Keratinocyte (primary cell): ENCODE data around the gene MFAP2. TPM values are rescaled to one million over a fixed set of nuclear protein-coding genes. Genes with fewer than 3 reads are reported as not detected.

ENCODE experiments used
- DNase-seq: peaks from one replicate; pipeline ENCODE4 v3.0.0-alpha.2; 2011; ENCODE audit warnings: low read depth, missing footprints, low spot score
- FAIRE-seq: peaks from 2 replicates; lab custom pipeline; 2011; peaks lifted over from hg19 to GRCh38; lab: Jason Lieb, UNC
- H2AFZ ChIP-seq: 2 replicates; pipeline ENCODE4 v1.6.0; 2012; ENCODE audit warnings: low read length, control low read depth, inconsistent platforms; ENCODE audit not compliant: control insufficient read depth
- H3K27ac ChIP-seq: 2 replicates; pipeline ENCODE4 v1.5.1; 2011; ENCODE audit warnings: low read length; ENCODE audit not compliant: control insufficient read depth, insufficient read depth
- H3K27me3 ChIP-seq: 3 replicates; pipeline ENCODE4 v1.6.0; 2011; ENCODE audit warnings: low read length; ENCODE audit not compliant: control insufficient read depth, insufficient read depth; ENCODE audit errors: extremely low read depth
- H3K36me3 ChIP-seq, 2 experiments: 2 replicates in 1 of 2; 3 replicates in 1 of 2; pipeline ENCODE4 v1.5.1; 2011; ENCODE audit warnings: low read length in 2 of 2, mild to moderate bottlenecking in 1 of 2; ENCODE audit not compliant: control insufficient read depth in 2 of 2, insufficient read depth in 2 of 2; ENCODE audit errors: extremely low read depth in 1 of 2
- H3K4me1 ChIP-seq: 3 replicates; pipeline ENCODE4 v1.5.1; 2011; ENCODE audit warnings: low read length; ENCODE audit not compliant: control insufficient read depth, insufficient read depth; ENCODE audit errors: extremely low read depth
- H3K4me2 ChIP-seq: 3 replicates; pipeline ENCODE4 v1.6.0; 2011; ENCODE audit warnings: low read depth, low read length; ENCODE audit not compliant: control insufficient read depth, insufficient read depth; ENCODE audit errors: extremely low read depth
- H3K4me3 ChIP-seq, 3 experiments: fragments of 200-600 bp in 1 of 3; sonication (generic) in 1 of 3; 2 replicates in 2 of 3; 3 replicates in 1 of 3; pipeline ENCODE4 v1.5.1; 2011 to 2016; ENCODE audit warnings: low read length in 3 of 3, mild to moderate bottlenecking in 3 of 3, control low read depth in 2 of 3, inconsistent platforms in 1 of 3, low read depth in 1 of 3, mixed read lengths in 1 of 3, mixed run types in 1 of 3, moderate library complexity in 1 of 3; ENCODE audit not compliant: control insufficient read depth in 2 of 3, insufficient read depth in 2 of 3; ENCODE audit errors: extremely low read depth in 1 of 3
- H3K79me2 ChIP-seq: 2 replicates; pipeline ENCODE4 v1.6.0; 2012; ENCODE audit warnings: low read length; ENCODE audit not compliant: control insufficient read depth, insufficient read depth
- H3K9ac ChIP-seq: 3 replicates; pipeline ENCODE4 v1.6.0; 2011; ENCODE audit warnings: low read length; ENCODE audit not compliant: control insufficient read depth, insufficient read depth; ENCODE audit errors: extremely low read depth
- H3K9me1 ChIP-seq: 3 replicates; pipeline ENCODE4 v1.6.0; 2011; ENCODE audit warnings: low read length; ENCODE audit not compliant: control insufficient read depth, insufficient read depth; ENCODE audit errors: extremely low read depth
- H3K9me3 ChIP-seq: 2 replicates; pipeline ENCODE4 v1.5.1; 2012; ENCODE audit warnings: low read depth, low read length; ENCODE audit not compliant: control insufficient read depth
- H4K20me1 ChIP-seq: 3 replicates; pipeline ENCODE4 v1.6.0; 2011; ENCODE audit warnings: low read length; ENCODE audit not compliant: control insufficient read depth, insufficient read depth; ENCODE audit errors: extremely low read depth
- EZH2 ChIP-seq: IDR thresholded peaks from one replicate; pipeline ENCODE4 v1.6.1; 2012; ENCODE audit warnings: inconsistent platforms, mild to moderate bottlenecking, low read length, moderate library complexity
- dilution Hi-C: fragments of 300-500 bp; cut with MboI; formaldehyde crosslinking; loops from one replicate; pipeline ENCODE4 v1.7.0; 2020; ENCODE audit warnings: low sequenced_read_pairs; ENCODE audit not compliant: extremely low pct_ligation_motif_present
- polyA plus RNA-seq, 5 experiments: library from polyadenylated mRNA; depleted of rRNA in 3 of 5; stranded (reverse) in 3 of 5; stranded (forward) in 1 of 5; unstranded in 1 of 5; fragments of >200 nt; gene quantifications; 1 replicate in 1 of 5; 2 replicates in 3 of 5; 3 replicates in 1 of 5; pipeline versions ENCODE4 v1.2.1 to v1.2.3, GENCODE V29; 2011 to 2012; ENCODE audit warnings: missing spikeins in 2 of 5, low read depth in 1 of 5, low replicate concordance in 1 of 5
- TF ChIP-seq, protein P1 (sequence below), 3 experiments: IDR thresholded peaks in 1 of 3; conservative IDR thresholded peaks in 1 of 3; optimal IDR thresholded peaks in 1 of 3; 2 replicates in 2 of 3; 3 replicates in 1 of 3; pipeline versions ENCODE3 to v1.5.1; 2011; ENCODE audit warnings: low read length in 3 of 3, mild to moderate bottlenecking in 3 of 3, moderate library complexity in 2 of 3, control low read depth in 1 of 3, inconsistent platforms in 1 of 3; ENCODE audit not compliant: insufficient read depth in 2 of 3; ENCODE audit errors: extremely low read depth in 1 of 3

Gene MFAP2
- polyA plus RNA-seq, 1 donor (not counting 4 experiments of a cell fraction or from before 2014, with no cell fraction given): 34.6 TPM

DNA sequence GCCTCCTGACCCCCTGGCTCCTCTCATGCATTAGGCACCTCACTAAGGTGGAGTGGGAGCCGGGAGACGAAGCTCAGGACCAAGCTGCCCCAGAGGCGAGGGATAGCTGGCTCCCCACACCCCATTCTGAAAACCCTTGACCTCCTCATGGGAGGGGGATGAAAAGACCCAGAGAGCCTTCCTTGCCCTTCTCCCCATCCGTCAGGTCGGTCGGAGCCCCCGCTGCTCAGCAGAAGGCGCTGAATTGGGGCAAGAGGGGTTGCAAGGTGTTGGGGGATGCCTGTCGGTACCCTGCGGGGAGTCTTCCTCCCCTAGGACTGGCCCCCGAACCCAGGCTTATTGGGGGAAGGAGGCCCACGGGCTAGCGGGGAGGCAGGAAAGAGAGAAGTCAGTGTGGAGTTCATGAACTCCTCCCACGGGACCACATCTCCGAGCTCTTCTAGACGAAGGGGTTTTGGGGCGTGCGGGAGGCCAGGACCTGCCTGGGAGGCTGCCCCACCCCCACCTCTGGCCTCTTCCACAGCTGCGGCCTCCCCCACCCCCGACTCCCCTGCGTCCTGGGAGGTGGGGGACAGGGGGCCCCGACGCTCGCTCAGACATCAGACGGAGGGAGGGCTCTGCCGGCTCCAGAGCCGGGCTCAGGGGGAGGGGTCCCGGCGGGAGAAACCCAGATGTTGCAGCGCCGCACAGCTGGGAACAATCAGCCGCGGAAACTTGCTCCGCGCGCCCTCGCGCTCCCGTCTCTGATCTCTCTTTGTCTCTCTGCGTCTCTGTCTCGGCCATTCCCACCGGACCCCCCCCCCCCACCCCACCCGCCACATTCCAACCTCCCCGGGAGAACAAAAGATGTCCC, 719 bp downstream of the MFAP2 start:
- Histone ChIP-seq H3K4me3 (peak overlapping the region; percentile 54 to 77 (median 62)), H3K36me3 (peaks cover 8 to 17% of the 10 kb centered on the region in 2 experiments), H4K20me1 (no peaks in the 10 kb centered on the region), H3K9me1 (no peaks in the 10 kb centered on the region), H3K4me1 (peaks cover 39% of the 10 kb centered on the region), H2AFZ (no peak overlapping the region), H3K4me2 (peak overlapping the region; percentile 67), H3K79me2 (peaks cover 25% of the 10 kb centered on the region), H3K27ac (peak overlapping the region; percentile 92), H3K27me3 (no peaks in the 10 kb centered on the region), H3K9me3 (no peaks in the 10 kb centered on the region), H3K9ac (peak overlapping the region; percentile 75)
- no peak for FAIRE-seq
- dilution Hi-C loops: no loop called here
- no peak for DNase-seq
- no peak for TF ChIP-seq EZH2
- TF ChIP-seq, protein P1, sequence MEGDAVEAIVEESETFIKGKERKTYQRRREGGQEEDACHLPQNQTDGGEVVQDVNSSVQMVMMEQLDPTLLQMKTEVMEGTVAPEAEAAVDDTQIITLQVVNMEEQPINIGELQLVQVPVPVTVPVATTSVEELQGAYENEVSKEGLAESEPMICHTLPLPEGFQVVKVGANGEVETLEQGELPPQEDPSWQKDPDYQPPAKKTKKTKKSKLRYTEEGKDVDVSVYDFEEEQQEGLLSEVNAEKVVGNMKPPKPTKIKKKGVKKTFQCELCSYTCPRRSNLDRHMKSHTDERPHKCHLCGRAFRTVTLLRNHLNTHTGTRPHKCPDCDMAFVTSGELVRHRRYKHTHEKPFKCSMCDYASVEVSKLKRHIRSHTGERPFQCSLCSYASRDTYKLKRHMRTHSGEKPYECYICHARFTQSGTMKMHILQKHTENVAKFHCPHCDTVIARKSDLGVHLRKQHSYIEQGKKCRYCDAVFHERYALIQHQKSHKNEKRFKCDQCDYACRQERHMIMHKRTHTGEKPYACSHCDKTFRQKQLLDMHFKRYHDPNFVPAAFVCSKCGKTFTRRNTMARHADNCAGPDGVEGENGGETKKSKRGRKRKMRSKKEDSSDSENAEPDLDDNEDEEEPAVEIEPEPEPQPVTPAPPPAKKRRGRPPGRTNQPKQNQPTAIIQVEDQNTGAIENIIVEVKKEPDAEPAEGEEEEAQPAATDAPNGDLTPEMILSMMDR (optimal IDR thresholded peaks at IDR 0.05 in 1 of 3, IDR thresholded peaks at IDR 0.05 in 1 of 3, conservative IDR thresholded peaks at IDR 0.05 in 1 of 3; ENCODE audit: extremely low read depth in 1 of 3, insufficient read depth in 2 of 3, low read length in 3 of 3): no peak

DNA sequence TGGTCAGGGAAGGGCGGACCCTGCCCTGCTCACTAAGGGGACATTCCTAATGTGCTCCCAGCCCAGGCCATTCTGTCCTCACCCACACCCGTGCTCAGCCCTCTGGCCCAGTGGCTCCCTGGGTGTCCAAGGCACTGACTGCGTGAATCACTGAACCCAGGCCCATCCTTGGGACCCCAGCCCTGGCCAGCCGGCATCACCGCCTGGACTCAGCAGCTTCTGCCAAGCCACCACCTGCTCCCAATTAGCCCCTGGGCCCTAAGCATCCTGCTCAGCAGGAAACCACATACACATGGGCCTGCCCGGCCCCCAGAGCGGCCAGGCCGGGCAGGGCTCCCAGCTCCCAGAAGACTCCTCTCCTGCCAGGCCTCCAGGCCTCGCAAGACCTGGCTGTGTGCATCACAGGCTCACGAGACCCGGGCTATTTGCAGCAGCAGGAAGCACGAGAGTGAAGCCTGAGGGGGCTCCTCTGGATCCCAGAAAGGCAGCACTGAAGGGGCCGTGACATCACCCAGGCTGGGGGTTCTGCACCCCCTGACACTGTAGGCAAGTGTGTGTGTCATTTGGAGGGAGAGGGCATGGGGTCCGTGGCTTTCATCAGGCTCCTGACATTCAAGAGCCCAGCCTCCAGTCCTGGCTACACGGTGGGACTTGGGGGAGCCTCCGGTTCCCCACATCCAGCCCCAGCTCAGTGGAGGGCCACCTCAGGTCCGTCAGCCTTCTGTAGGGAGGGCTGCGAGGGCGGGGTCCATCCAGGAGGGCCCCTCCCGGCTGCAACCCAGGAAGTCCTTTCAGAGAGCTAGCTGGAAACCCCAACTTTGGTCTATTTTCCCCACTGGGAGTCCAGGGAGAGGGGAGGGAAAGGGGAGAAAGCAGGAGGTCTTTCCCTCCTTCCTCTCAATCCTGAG, 1.6 kb downstream of the MFAP2 start:
- Histone ChIP-seq H3K4me1 (peaks cover 32% of the 10 kb centered on the region), H3K9me1 (no peaks in the 10 kb centered on the region), H3K4me3 (peak overlapping the region; percentile 54 to 77 (median 55)), H3K9me3 (no peaks in the 10 kb centered on the region), H3K36me3 (peaks cover 8 to 17% of the 10 kb centered on the region in 2 experiments), H3K9ac (peak overlapping the region; percentile 75), H3K4me2 (peak overlapping the region; percentile 67), H4K20me1 (no peaks in the 10 kb centered on the region), H3K27me3 (no peaks in the 10 kb centered on the region), H2AFZ (no peak overlapping the region), H3K79me2 (peaks cover 25% of the 10 kb centered on the region), H3K27ac (peak overlapping the region; percentile 13)
- no peak for DNase-seq
- no peak for FAIRE-seq
- TF ChIP-seq, protein P1 (optimal IDR thresholded peaks at IDR 0.05 in 1 of 3, IDR thresholded peaks at IDR 0.05 in 1 of 3, conservative IDR thresholded peaks at IDR 0.05 in 1 of 3; ENCODE audit: extremely low read depth in 1 of 3, insufficient read depth in 2 of 3, low read length in 3 of 3): no peak
- TF ChIP-seq EZH2: no peak
- dilution Hi-C loops: no loop called here
